GM19468 (cell line): Measurements from ENCODE around the gene GPR162.
A peak's percentile ranks its signal among the peaks of the same experiment; 100 is the strongest.
"Not testable (repeated sequence)": the region's sequence is repeated elsewhere in the genome, so short reads cannot be mapped to it uniquely, and the experiment has no call there.

Experiments
- ATAC-seq: cut with Tn5 transposase; IDR thresholded peaks from one replicate; pipeline ENCODE4 v1.9.1; 2021; ENCODE audit warnings: mild to moderate bottlenecking, moderate library complexity, moderate number of reproducible peaks; ENCODE audit not compliant: unreplicated experiment; ENCODE audit errors: extremely low read depth

The GPR162 gene

DNA sequence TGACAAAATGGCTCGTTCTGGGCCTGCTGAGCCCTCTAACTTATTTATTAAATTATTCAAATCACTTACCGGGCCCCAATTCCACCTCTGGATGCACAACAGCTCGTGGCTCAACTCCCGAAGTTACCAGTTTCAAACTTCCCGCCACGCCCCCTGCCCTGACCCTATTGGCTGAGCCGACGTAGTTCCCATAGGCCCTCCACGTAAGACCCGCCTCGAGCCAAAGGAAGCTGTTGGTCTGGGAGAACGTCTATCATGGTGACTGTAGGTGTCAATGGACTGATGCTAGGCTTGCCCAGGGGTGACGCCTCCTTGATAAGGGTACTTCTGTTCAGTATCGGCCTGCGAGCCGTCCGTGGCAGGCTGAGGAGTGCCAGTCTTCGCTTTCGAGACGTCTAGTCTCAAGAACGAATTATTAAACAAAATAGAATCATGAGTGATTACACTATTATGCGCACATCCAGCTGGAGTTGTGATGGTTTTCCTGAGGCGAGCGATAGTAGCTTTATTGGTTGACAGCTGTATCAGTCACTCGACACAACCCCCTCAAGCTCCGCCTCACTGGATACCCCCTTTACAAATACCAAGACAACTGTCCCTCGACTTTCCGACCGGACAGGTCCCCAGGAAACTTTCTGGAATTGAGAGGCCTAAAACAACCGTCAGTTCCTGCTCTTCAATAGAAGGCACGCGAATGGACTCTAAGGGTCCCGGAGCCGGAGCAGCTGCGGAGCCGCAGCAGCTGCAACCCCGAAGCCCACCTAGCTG lies 29.7 kb downstream of the GPR162 start, which contains the start of gene CDCA3:
Gene CDCA3 (minus strand): TSS at position 134 of the 768 bp plus-strand sequence. CDS start 334 bp downstream, outside the sequence.
- peak; percentile 40 for ATAC-seq

- peak; percentile 82 for ATAC-seq
Observed at GRCh38 chr12:6851921-6852650, 30.5 kb downstream of the GPR162 start, which contains the start of gene USP5. Gene USP5, plus strand, starts transcription at chr12:6852150. Its CDS starts 30 bp downstream, at chr12:6852180.

DNA sequence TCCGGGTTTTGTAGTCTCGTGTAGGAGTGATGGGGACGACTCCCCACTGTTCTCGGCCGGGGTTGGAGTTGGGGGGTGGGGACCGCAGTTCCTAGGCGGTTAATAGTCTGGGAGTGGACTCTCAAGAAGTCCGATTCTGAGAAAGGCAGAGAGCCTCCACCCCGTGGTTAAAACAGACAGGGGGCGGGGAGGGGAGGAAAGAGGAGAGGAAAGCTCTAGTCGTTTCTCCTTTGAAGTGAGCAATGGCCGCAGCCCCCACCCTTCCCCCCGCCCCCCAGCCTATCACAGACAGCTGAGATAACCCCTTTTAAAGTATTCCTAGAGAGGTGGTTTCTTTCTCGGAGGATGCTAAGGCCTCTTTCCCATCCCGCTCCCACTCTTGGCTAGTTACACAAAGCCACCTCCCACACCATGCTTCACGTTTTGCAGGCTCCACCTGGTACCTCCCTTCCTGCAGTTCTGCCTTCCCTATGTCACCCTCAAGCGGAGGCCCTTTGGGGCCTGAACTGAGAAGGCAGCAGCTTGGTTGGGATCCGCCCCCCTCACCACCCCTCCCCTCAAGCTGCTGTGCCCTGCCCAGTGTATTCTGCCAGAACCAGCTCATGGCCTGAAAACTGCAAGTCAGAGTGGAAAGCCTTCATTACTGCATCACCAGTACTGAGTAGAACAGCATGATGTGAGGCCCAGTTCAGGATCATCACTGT lies 31.2 kb downstream of the GPR162 start:
- no peak for ATAC-seq

- ATAC-seq, result no peak
Observed at GRCh38 chr12:6853626-6854025, 32.0 kb downstream of the GPR162 start.

- ATAC-seq, result no peak
Observed at GRCh38 chr12:6854036-6854435, 32.4 kb downstream of the GPR162 start.

GRCh38 chr12:6855322-6855721 lies 33.7 kb downstream of the GPR162 start:
- no peak for ATAC-seq

DNA sequence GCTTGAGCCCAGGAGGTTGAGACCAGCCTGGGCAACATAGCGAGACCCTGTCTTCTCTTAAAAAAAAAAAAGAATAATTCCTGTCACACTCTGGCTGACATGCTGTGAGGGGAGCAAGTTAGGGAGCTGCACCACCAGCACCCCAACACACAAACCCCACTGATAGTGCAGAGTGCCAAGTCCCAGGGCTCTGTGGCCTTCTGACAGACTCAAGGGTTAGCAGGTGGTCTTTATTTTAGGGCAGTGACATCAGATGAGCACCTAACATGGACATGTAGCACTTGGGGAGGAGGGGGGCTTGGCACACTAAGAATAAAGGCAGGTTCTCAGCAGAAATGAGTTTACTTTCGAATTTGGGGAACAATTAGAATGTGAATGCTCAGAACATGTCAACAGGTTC lies 37.2 kb downstream of the GPR162 start:
- ATAC-seq, result no peak

- no peak for ATAC-seq
Observed at GRCh38 chr12:6860116-6860515, 38.5 kb downstream of the GPR162 start.

DNA sequence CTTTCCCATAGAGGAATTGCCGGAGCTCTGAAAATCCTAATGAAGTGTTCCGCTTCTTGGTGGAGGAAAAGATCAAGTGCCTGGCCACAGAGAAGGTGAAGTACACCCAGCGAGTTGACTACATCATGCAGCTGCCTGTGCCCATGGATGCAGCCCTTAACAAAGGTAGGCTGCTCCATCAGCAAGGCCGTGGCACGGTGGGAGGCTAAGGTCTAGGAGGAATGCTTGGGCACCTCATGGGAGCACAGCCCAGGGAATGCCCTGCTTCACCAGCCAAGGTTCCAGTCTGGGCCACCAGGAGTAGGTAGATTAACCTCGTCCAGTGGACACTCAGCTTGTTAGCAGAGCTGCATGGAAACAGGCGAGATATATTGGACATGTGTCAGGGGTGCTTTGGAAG lies 39.3 kb downstream of the GPR162 start:
- no peak for ATAC-seq

DNA sequence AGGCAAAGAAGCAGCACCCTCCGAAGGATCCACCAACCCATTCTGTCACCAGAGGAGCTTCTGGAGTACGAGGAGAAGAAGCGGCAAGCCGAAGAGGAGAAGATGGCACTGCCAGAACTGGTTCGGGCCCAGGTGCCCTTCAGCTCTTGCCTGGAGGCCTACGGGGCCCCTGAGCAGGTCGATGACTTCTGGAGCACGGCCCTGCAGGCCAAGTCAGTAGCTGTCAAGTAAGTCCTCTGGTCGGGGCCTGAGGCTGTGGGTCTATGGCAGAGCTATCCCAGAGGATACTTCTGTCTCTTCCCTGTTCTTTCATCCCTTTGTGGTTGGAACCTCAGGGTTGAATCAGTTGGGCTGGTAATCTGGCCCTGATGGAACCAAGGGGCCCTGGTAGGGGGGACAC lies 39.8 kb downstream of the GPR162 start:
- no peak for ATAC-seq

DNA sequence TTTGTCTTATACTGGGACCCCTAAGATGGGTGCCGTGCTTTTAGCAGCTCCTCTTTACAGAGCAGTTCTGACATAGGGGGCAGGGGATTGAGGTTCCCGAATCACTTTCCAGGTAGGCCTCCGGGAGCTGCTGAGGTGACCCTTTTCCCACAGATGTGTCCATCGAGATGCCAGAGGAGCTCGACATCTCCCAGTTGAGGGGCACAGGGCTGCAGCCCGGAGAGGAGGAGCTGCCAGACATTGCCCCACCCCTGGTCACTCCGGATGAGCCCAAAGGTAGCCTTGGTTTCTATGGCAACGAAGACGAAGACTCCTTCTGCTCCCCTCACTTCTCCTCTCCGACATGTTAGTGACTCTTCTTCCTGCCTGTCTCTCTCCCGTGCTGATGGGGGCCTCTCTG lies 41.4 kb downstream of the GPR162 start:
- no peak for ATAC-seq

DNA sequence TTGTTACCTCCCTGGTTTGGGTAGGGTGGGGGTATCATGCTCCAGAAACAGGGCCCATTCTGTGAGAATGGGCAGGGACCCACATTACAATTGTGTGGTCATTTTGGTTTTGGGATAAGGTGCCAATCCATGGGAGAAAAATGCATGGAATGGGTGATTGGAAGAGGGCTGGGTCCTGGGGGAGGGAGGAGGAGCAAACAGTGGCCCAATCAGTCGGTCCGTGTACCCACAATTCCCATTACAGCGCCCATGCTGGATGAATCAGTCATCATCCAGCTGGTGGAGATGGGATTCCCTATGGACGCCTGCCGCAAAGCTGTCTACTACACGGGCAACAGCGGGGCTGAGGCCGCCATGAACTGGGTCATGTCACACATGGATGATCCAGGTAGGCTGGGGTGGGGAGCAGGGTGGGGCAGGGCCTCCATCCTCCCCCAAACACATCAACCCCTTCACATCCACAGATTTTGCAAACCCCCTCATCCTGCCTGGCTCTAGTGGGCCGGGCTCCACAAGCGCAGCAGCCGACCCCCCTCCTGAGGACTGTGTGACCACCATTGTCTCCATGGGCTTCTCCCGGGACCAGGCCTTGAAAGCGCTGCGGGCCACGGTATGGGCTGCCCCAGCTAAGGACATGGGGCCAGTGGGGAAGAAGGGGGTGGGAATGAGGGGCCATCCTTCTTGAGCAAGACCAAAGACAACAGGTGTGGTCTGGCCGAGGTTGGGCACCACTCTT lies 42.1 kb downstream of the GPR162 start:
- ATAC-seq, result no peak

DNA sequence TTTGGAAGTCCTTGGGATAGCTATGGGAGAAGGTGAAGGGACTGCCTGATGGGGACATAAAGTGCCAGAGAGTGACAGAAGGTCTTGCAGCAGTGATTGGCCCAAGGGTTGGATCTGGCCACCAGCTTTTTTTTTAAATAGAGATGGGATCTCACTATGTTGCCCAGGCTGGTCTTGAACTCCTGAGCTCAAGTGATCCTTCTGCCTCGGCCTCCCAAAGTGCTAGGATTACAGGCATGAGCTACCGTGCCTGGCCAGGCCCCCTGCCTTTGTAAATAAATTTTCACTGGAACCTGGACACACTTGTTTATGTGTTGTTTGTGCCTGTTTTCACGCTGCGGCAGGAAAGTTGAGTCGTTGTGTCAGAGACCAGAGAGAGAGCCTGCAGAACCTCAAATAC lies 43.7 kb downstream of the GPR162 start:
- ATAC-seq, result not testable (repeated sequence)

- no peak for ATAC-seq
Observed at GRCh38 chr12:6866163-6866919, 44.7 kb downstream of the GPR162 start.

DNA sequence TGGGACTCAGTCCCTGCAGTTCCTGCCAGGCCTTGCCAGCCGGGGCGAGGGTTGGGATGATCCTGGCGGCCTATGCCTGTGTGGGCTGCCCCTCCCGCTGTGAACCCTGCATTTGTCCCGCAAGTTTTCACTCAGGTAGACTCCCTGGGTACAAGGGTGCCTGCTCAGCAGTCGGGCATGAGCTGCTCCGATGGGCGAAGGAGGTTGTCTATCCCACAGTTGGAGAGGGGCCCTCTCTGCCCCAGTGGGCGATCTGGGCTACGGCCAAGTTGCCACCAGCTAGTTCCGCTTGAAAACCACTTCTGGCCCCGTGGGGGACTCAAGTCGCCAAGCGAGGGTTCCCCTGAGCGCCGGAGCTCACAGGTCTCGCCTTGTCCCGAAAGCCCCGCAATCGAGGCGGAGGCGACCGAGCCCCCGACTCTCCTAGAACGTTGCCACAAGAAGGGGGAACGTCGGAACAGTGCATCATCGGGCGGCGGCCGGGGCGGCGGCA lies 45.3 kb downstream of the GPR162 start:
- ATAC-seq, result no peak

- ATAC-seq, result peak; percentile 27
Observed at GRCh38 chr12:6867413-6868210, 46.0 kb downstream of the GPR162 start, which contains the start of gene TPI1. Gene TPI1, plus strand, starts transcription at chr12:6867531. Its CDS starts 36 bp downstream, at chr12:6867567.

- no peak for ATAC-seq
Observed at GRCh38 chr12:6868211-6869048, 46.8 kb downstream of the GPR162 start.
